ENCODE measurements around the gene CCNG2. TPM values are rescaled to one million over a fixed set of nuclear protein-coding genes. Genes with fewer than 3 reads are reported as not detected.
A peak's percentile ranks its signal among the peaks of the same experiment; 100 is the strongest.

Gene CCNG2
- total and polyA plus RNA-seq, 9 of the 15 experiments (the other 6 are each of a cell fraction or from before 2014, with no cell fraction given): 0.49 to 6.6 (median 2.9) TPM

DNA sequence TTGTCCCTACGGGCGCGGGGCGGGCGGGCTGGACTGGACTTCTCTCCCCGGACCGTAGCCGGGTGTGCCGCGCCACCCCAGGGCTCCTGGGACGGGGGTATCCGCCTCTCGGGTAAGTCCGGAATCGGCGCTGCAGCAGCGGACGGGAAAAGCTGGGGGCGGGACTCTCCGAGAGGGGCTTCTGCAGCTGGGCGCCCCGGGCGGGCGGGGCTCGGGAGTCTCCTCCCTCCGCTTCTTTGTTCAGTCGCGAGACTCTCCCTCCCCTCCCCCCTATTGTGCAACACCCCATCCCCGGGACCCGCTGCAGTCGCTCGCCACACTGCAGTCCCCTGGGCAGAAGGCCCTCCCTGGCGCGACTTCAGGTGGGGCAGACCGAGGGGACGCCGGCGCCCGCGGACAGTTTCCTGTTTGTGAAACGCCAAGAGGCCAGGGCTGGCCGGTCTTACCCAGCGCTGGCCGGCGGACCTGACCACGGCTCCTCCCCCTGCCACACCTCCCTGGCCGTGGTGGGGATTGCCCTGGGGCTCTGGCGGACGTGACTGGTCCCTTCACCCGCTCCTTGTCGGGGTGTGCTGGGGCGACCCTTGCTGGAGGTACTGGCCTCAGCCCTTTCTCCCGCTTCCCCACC is 966 bp downstream of the CCNG2 start (continued):
- TF ChIP-seq, protein P1, sequence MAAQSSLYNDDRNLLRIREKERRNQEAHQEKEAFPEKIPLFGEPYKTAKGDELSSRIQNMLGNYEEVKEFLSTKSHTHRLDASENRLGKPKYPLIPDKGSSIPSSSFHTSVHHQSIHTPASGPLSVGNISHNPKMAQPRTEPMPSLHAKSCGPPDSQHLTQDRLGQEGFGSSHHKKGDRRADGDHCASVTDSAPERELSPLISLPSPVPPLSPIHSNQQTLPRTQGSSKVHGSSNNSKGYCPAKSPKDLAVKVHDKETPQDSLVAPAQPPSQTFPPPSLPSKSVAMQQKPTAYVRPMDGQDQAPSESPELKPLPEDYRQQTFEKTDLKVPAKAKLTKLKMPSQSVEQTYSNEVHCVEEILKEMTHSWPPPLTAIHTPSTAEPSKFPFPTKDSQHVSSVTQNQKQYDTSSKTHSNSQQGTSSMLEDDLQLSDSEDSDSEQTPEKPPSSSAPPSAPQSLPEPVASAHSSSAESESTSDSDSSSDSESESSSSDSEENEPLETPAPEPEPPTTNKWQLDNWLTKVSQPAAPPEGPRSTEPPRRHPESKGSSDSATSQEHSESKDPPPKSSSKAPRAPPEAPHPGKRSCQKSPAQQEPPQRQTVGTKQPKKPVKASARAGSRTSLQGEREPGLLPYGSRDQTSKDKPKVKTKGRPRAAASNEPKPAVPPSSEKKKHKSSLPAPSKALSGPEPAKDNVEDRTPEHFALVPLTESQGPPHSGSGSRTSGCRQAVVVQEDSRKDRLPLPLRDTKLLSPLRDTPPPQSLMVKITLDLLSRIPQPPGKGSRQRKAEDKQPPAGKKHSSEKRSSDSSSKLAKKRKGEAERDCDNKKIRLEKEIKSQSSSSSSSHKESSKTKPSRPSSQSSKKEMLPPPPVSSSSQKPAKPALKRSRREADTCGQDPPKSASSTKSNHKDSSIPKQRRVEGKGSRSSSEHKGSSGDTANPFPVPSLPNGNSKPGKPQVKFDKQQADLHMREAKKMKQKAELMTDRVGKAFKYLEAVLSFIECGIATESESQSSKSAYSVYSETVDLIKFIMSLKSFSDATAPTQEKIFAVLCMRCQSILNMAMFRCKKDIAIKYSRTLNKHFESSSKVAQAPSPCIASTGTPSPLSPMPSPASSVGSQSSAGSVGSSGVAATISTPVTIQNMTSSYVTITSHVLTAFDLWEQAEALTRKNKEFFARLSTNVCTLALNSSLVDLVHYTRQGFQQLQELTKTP (IDR thresholded peaks at IDR 0.05; ENCODE audit: low read depth in 1 of 2, partially characterized antibody in 2 of 2): no peak
- TF ChIP-seq ZC3H11A (IDR thresholded peaks at IDR 0.05; ENCODE audit: low read depth, low read length) (no peak), SUPT5H (IDR thresholded peaks at IDR 0.05) (no peak), NCOR1 (IDR thresholded peaks at IDR 0.05) (no peak), TFAM (CRISPR knock-in tag; conservative IDR thresholded peaks at IDR 0.05) (no peak), ARHGAP35 (IDR thresholded peaks at IDR 0.05; ENCODE audit: partially characterized antibody) (no peak), MCM3 (IDR thresholded peaks at IDR 0.05) (no peak), SMAD3 (CRISPR knock-in tag; conservative IDR thresholded peaks at IDR 0.05) (no peak), NFE2L1 (tag; IDR thresholded peaks at IDR 0.05; ENCODE audit: borderline replicate concordance, low read depth) (no peak), ZNF143 (CRISPR knock-in tag; IDR thresholded peaks at IDR 0.05) (no peak), ZNF146 (CRISPR knock-in tag; IDR thresholded peaks at IDR 0.05; ENCODE audit: unreplicated experiment) (no peak), ZNF586 (CRISPR knock-in tag; conservative IDR thresholded peaks at IDR 0.05) (no peak), MED1 (CRISPR knock-in tag; IDR thresholded peaks at IDR 0.05; ENCODE audit: borderline replicate concordance) (no peak), CXXC5 (CRISPR knock-in tag; IDR thresholded peaks at IDR 0.05) (peak; percentile 46), POLR3A (IDR thresholded peaks at IDR 0.05; ENCODE audit: borderline replicate concordance, extremely low read depth, insufficient read depth, insufficient read length) (no peak), PHB (CRISPR knock-in tag; IDR thresholded peaks at IDR 0.05) (no peak), JUNB (CRISPR knock-in tag; conservative IDR thresholded peaks at IDR 0.05) (no peak)
- TF ChIP-seq, protein P2, sequence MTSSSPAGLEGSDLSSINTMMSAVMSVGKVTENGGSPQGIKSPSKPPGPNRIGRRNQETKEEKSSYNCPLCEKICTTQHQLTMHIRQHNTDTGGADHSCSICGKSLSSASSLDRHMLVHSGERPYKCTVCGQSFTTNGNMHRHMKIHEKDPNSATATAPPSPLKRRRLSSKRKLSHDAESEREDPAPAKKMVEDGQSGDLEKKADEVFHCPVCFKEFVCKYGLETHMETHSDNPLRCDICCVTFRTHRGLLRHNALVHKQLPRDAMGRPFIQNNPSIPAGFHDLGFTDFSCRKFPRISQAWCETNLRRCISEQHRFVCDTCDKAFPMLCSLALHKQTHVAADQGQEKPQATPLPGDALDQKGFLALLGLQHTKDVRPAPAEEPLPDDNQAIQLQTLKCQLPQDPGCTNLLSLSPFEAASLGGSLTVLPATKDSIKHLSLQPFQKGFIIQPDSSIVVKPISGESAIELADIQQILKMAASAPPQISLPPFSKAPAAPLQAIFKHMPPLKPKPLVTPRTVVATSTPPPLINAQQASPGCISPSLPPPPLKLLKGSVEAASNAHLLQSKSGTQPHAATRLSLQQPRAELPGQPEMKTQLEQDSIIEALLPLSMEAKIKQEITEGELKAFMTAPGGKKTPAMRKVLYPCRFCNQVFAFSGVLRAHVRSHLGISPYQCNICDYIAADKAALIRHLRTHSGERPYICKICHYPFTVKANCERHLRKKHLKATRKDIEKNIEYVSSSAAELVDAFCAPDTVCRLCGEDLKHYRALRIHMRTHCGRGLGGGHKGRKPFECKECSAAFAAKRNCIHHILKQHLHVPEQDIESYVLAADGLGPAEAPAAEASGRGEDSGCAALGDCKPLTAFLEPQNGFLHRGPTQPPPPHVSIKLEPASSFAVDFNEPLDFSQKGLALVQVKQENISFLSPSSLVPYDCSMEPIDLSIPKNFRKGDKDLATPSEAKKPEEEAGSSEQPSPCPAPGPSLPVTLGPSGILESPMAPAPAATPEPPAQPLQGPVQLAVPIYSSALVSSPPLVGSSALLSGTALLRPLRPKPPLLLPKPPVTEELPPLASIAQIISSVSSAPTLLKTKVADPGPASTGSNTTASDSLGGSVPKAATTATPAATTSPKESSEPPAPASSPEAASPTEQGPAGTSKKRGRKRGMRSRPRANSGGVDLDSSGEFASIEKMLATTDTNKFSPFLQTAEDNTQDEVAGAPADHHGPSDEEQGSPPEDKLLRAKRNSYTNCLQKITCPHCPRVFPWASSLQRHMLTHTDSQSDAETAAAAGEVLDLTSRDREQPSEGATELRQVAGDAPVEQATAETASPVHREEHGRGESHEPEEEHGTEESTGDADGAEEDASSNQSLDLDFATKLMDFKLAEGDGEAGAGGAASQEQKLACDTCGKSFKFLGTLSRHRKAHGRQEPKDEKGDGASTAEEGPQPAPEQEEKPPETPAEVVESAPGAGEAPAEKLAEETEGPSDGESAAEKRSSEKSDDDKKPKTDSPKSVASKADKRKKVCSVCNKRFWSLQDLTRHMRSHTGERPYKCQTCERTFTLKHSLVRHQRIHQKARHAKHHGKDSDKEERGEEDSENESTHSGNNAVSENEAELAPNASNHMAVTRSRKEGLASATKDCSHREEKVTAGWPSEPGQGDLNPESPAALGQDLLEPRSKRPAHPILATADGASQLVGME (CRISPR knock-in tag; IDR thresholded peaks at IDR 0.05): no peak
- TF ChIP-seq, protein P3, sequence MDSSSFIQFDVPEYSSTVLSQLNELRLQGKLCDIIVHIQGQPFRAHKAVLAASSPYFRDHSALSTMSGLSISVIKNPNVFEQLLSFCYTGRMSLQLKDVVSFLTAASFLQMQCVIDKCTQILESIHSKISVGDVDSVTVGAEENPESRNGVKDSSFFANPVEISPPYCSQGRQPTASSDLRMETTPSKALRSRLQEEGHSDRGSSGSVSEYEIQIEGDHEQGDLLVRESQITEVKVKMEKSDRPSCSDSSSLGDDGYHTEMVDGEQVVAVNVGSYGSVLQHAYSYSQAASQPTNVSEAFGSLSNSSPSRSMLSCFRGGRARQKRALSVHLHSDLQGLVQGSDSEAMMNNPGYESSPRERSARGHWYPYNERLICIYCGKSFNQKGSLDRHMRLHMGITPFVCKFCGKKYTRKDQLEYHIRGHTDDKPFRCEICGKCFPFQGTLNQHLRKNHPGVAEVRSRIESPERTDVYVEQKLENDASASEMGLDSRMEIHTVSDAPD (CRISPR knock-in tag; IDR thresholded peaks at IDR 0.05): no peak
